CD14-positive monocyte (primary cell): ENCODE measurements around the gene TMEM119. TPM values are rescaled to one million over a fixed set of nuclear protein-coding genes. Genes with fewer than 3 reads are reported as not detected.

ENCODE experiments used
- DNase-seq, 3 donors: peaks; one replicate each; pipeline ENCODE4 v3.0.0-alpha.2; 2011 to 2022
- H2AFZ ChIP-seq: 2 replicates; pipeline ENCODE4 v1.6.0; 2012; ENCODE audit warnings: mild to moderate bottlenecking, low read depth, low read length, inconsistent platforms; ENCODE audit not compliant: insufficient read depth, poor library complexity, severe bottlenecking
- H3K27ac ChIP-seq, 2 donors: 1 replicate in 1 of 2; 2 replicates in 1 of 2; pipeline ENCODE4 v1.5.1; 2012 to 2013; ENCODE audit warnings: low read length in 2 of 2, control low read depth in 1 of 2, inconsistent platforms in 1 of 2, low read depth in 1 of 2, mild to moderate bottlenecking in 1 of 2
- H3K27me3 ChIP-seq, 2 donors: one replicate each; pipeline versions ENCODE4 v1.6.0 to v1.6.1; 2011 to 2013; ENCODE audit warnings: low read length in 2 of 2; ENCODE audit not compliant: control insufficient read depth in 2 of 2, insufficient read depth in 2 of 2
- H3K36me3 ChIP-seq, 2 donors: replicated peaks in 1 of 2; 1 replicate in 1 of 2; 2 replicates in 1 of 2; pipeline versions ENCODE4 v1.5.1 to v1.6.1; 2012 to 2013; ENCODE audit warnings: low read length in 2 of 2, control low read depth in 1 of 2, inconsistent platforms in 1 of 2, mild to moderate bottlenecking in 1 of 2; ENCODE audit not compliant: insufficient read depth in 2 of 2, control insufficient read depth in 1 of 2
- H3K4me1 ChIP-seq, 2 donors: 1 replicate in 1 of 2; 2 replicates in 1 of 2; pipeline versions ENCODE4 v1.5.1 to v1.6.1; 2012 to 2013; ENCODE audit warnings: low read length in 2 of 2, control low read depth in 1 of 2, inconsistent platforms in 1 of 2, mild to moderate bottlenecking in 1 of 2, moderate library complexity in 1 of 2; ENCODE audit not compliant: insufficient read depth in 2 of 2, control insufficient read depth in 1 of 2
- H3K4me2 ChIP-seq: replicated peaks from 2 replicates; pipeline ENCODE3; 2012; ENCODE audit warnings: low read length, moderate library complexity, mild to moderate bottlenecking; ENCODE audit not compliant: poor library complexity, severe bottlenecking; ENCODE audit errors: extremely low read depth
- H3K4me3 ChIP-seq, 3 experiments: fragments of 200-600 bp in 1 of 3; sonication (generic) in 1 of 3; replicated peaks in 1 of 3; 1 replicate in 2 of 3; 2 replicates in 1 of 3; pipeline ENCODE4 v1.5.1; 2011 to 2013; ENCODE audit warnings: low read length in 3 of 3, mild to moderate bottlenecking in 3 of 3, control low read depth in 2 of 3, low read depth in 2 of 3, inconsistent platforms in 1 of 3, moderate library complexity in 1 of 3
- H3K79me2 ChIP-seq: 2 replicates; pipeline ENCODE4 v1.6.0; 2012; ENCODE audit warnings: mild to moderate bottlenecking, control low read depth, inconsistent platforms, low read length, moderate library complexity; ENCODE audit not compliant: insufficient read depth
- H3K9ac ChIP-seq: 2 replicates; pipeline ENCODE4 v1.6.0; 2017; ENCODE audit warnings: low read length, mild to moderate bottlenecking; ENCODE audit not compliant: insufficient read depth, poor library complexity, severe bottlenecking
- H3K9me3 ChIP-seq, 2 donors: replicated peaks in 1 of 2; 1 replicate in 1 of 2; 2 replicates in 1 of 2; pipeline versions ENCODE4 v1.5.1 to v1.6.1; 2012 to 2013; ENCODE audit warnings: low read length in 2 of 2, control low read depth in 1 of 2; ENCODE audit not compliant: control insufficient read depth in 1 of 2, insufficient read depth in 1 of 2
- H4K20me1 ChIP-seq: 2 replicates; pipeline ENCODE4 v1.6.0; 2012; ENCODE audit warnings: mild to moderate bottlenecking, low read length, control low read depth, moderate library complexity; ENCODE audit not compliant: insufficient read depth
- H3K27ac Mint-ChIP-seq, 7 donors: one replicate each; pipeline ENCODE4 v1.8.0; 2020; ENCODE audit warnings: mild to moderate bottlenecking in 7 of 7, mixed read lengths in 7 of 7, moderate library complexity in 6 of 7, inconsistent platforms in 2 of 7
- H3K27me3 Mint-ChIP-seq, 3 donors: one replicate each; pipeline ENCODE4 v1.8.0; 2021 to 2022; ENCODE audit warnings: low read depth in 3 of 3, mild to moderate bottlenecking in 3 of 3, mixed read lengths in 3 of 3, moderate library complexity in 3 of 3, inconsistent platforms in 1 of 3
- H3K36me3 Mint-ChIP-seq, 2 donors: one replicate each; pipeline ENCODE4 v1.8.0; 2020; ENCODE audit warnings: mixed read lengths in 2 of 2, inconsistent platforms in 1 of 2, mild to moderate bottlenecking in 1 of 2
- H3K4me1 Mint-ChIP-seq: one replicate; pipeline ENCODE4 v1.8.0; 2020; ENCODE audit warnings: mild to moderate bottlenecking, mixed read lengths
- H3K4me3 Mint-ChIP-seq, 2 donors: one replicate each; pipeline ENCODE4 v1.8.0; 2020; ENCODE audit warnings: mild to moderate bottlenecking in 2 of 2, mixed read lengths in 2 of 2, moderate library complexity in 1 of 2
- H3K9me3 Mint-ChIP-seq, 7 donors: one replicate each; pipeline ENCODE4 v1.8.0; 2020 to 2022; ENCODE audit warnings: mixed read lengths in 7 of 7, mild to moderate bottlenecking in 6 of 7, moderate library complexity in 6 of 7, inconsistent platforms in 2 of 7
- WGBS: methylation state at CpG from one replicate; pipeline ENCODE4 v1.1.5; 2013; ENCODE audit warnings: missing lambda C conversion rate; ENCODE audit not compliant: insufficient coverage; 5-methylcytosine and 5-hydroxymethylcytosine counted together
- intact Hi-C, 2 donors: fragments of 100-400 bp; cut with micrococcal nuclease; formaldehyde crosslinking; loops; one replicate each; pipeline versions ENCODE4 v1.15.0 to v1.15.1; 2023
- polyA plus RNA-seq, 3 donors: library from polyadenylated mRNA; depleted of rRNA in 1 of 3; unstranded in 2 of 3; stranded (reverse) in 1 of 3; fragments of 300-500 nt in 2 of 3; fragments of >200 nt in 1 of 3; fragmentation: Illumina TruSeq in 2 of 3; gene quantifications; 1 replicate in 2 of 3; 2 replicates in 1 of 3; pipeline ENCODE4 v1.2.3, GENCODE V29; 2012 to 2021
- TF ChIP-seq, protein P1 (sequence below): fragments of 200-600 bp; IDR thresholded peaks from one replicate; pipeline ENCODE4 v1.8.0; 2022; ENCODE audit warnings: antibody characterized with exemption, mild to moderate bottlenecking

TMEM119 gene
- polyA plus RNA-seq, 3 donors = 0.18 to 0.85 (median 0.56) TPM

- H3K4me2 ChIP-seq = no peak overlapping the region
- no peak overlapping the region for H3K4me3 ChIP-seq
- H2AFZ ChIP-seq = no peak overlapping the region
- no peaks in the 10 kb centered on the region for H3K27me3 Mint-ChIP-seq
- H3K9ac ChIP-seq = no peak overlapping the region
- no peaks in the 10 kb centered on the region for H3K9me3 ChIP-seq
- H3K36me3 ChIP-seq = peaks cover 75 to 83% of the 10 kb centered on the region in 2 donors
- no peak overlapping the region for H3K4me3 Mint-ChIP-seq
- peaks cover 0 to 2% (median 0%) of the 10 kb centered on the region in 7 donors for H3K9me3 Mint-ChIP-seq
- H3K27ac ChIP-seq = peak overlapping the region in 1 of 2 donors; percentile 62
- 100% methylated on average over 1 of the region's 10 CpGs for WGBS
- intact Hi-C loops = no loop called here
- H3K79me2 ChIP-seq = no peaks in the 10 kb centered on the region
- peaks cover 4% of the 10 kb centered on the region in 2 donors for H3K4me1 ChIP-seq
- peaks cover 27% of the 10 kb centered on the region for H4K20me1 ChIP-seq
- H3K4me1 Mint-ChIP-seq = peaks cover 17% of the 10 kb centered on the region
- DNase-seq = no peak
- peaks cover 72 to 81% of the 10 kb centered on the region in 2 donors for H3K36me3 Mint-ChIP-seq
- H3K27me3 ChIP-seq = no peaks in the 10 kb centered on the region
- H3K27ac Mint-ChIP-seq = peak overlapping the region in 5 of 7 donors; percentile 14 to 82 (median 49)
- TF ChIP-seq, protein P1, sequence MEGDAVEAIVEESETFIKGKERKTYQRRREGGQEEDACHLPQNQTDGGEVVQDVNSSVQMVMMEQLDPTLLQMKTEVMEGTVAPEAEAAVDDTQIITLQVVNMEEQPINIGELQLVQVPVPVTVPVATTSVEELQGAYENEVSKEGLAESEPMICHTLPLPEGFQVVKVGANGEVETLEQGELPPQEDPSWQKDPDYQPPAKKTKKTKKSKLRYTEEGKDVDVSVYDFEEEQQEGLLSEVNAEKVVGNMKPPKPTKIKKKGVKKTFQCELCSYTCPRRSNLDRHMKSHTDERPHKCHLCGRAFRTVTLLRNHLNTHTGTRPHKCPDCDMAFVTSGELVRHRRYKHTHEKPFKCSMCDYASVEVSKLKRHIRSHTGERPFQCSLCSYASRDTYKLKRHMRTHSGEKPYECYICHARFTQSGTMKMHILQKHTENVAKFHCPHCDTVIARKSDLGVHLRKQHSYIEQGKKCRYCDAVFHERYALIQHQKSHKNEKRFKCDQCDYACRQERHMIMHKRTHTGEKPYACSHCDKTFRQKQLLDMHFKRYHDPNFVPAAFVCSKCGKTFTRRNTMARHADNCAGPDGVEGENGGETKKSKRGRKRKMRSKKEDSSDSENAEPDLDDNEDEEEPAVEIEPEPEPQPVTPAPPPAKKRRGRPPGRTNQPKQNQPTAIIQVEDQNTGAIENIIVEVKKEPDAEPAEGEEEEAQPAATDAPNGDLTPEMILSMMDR = no peak
Measured at GRCh38 chr12:108646600-108647579, 49.0 kb upstream of the TMEM119 start.

DNA sequence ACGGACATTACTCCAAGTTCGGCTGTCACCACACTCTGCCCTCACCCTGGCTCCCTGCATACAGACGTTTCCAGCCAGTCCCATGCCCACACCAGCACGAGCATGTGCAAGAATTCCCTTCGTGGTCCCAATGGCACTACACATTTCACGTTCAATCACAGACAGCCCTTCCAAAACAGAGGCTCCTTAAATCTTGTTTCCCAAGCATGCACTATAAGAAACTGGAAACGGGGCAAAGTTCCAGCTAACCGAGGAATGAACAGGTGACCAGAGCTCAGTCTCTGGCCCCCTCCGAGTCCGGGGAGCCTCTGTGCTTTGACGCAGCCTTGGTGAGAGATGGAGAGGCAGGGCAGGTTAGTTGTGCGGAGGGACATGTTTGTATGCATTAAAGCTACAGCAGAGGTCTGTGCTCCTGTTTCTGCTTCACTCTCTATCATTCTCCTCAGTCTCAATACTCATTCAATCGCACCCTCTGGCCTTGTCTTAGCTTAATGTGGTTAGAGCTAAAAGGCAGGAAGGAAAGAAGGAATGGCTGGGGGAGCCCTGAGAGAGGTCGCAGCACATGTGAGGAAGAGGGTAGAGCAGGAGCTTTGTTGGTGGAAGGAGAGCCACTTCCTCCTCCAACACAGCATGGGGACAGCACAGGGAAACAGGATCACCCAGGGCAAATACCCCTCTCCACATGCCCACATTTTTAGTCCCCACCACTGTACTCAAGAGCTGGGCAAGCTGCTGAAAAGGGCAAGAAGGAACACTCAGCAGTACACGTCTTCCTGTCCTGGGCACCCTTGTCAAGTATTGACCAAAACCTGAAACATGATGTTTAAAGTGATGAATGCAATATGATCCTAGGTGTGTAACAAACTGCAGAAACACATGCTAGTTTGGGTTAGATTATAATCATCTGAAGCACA is 48.1 kb upstream of the TMEM119 start:
- Histone ChIP-seq H3K27ac (peak overlapping the region in 1 of 2 donors; percentile 62), H3K9ac (no peak overlapping the region)
- H3K4me1 Mint-ChIP-seq = peaks cover 26% of the 10 kb centered on the region

More for the DNA sequence above, 48.1 kb upstream of the TMEM119 start:
- Mint-ChIP-seq H3K9me3 (peaks cover 0 to 2% (median 0%) of the 10 kb centered on the region in 7 donors), H3K36me3 (peaks cover 65 to 72% of the 10 kb centered on the region in 2 donors), H3K4me3 (no peak overlapping the region), H3K27ac (peak overlapping the region in 5 of 7 donors; percentile 14 to 82 (median 51)), H3K27me3 (no peaks in the 10 kb centered on the region)
- Histone ChIP-seq H2AFZ (no peak overlapping the region), H3K9me3 (no peaks in the 10 kb centered on the region), H3K27me3 (no peaks in the 10 kb centered on the region), H3K4me3 (no peak overlapping the region), H3K79me2 (no peaks in the 10 kb centered on the region), H3K36me3 (peaks cover 66 to 74% of the 10 kb centered on the region in 2 donors), H4K20me1 (peaks cover 27% of the 10 kb centered on the region), H3K4me1 (peaks cover 8 to 10% of the 10 kb centered on the region in 2 donors), H3K4me2 (no peak overlapping the region)
- 87% methylated on average over 6 of the region's 15 CpGs for WGBS
- no peak for DNase-seq
- TF ChIP-seq, protein P1 = no peak
- intact Hi-C loops = no loop called here
